Stimulated activated CD4-positive, alpha-beta T cell treated with anti-CD3 and anti-CD28 coated beads, Interleukin-4, amount 100 ng/mL, for 48 hours (primary cell): Measurements from ENCODE around the gene STK24.
"Not testable (repeated sequence)": the region's sequence is repeated elsewhere in the genome, so short reads cannot be mapped to it uniquely, and the experiment has no call there.

Experiments
- DNase-seq, 2 donors: peaks; one replicate each; pipeline ENCODE4 v3.0.0-alpha.2; 2020; ENCODE audit warnings: low read depth in 2 of 2

Gene STK24

GRCh38 chr13:98576963-98577835 lies at the start of gene STK24:
STK24 (minus strand) TSS chr13:98577107; CDS start chr13:98576786, 321 bp downstream.
- DNase-seq = peak; percentile 47 to 55

- no peak for DNase-seq
These were observed 49.5 kb upstream of the STK24 start for GRCh38 chr13:98626298-98626935.

GRCh38 chr13:98624589-98624988 lies 47.7 kb upstream of the STK24 start:
- not testable (repeated sequence) for DNase-seq

DNA sequence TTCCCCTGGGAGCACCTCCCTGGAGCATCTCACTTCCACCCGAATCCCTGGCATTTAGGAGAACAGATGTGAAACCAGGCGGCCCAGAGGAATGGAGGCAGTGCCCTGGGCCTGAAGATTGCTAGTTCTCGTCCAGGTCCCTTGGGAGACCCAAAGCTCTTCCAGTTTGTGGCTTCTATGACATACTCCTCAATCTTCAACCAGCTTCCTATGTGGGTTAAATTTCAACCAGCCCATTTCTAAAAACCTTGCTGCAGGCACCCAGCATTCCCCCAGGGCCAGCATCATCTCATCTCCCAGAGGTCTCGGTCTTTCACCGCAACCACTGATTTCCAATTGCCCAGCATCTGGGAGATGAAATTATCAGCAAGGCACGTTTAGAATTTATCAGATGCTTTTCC lies 46.0 kb upstream of the STK24 start:
- no peak for DNase-seq

GRCh38 chr13:98619556-98619955 lies 42.6 kb upstream of the STK24 start:
- no peak for DNase-seq

GRCh38 chr13:98615595-98615994 lies 38.7 kb upstream of the STK24 start:
- DNase-seq = not testable (repeated sequence)

GRCh38 chr13:98613591-98613990 lies 36.7 kb upstream of the STK24 start:
- DNase-seq = no peak

DNA sequence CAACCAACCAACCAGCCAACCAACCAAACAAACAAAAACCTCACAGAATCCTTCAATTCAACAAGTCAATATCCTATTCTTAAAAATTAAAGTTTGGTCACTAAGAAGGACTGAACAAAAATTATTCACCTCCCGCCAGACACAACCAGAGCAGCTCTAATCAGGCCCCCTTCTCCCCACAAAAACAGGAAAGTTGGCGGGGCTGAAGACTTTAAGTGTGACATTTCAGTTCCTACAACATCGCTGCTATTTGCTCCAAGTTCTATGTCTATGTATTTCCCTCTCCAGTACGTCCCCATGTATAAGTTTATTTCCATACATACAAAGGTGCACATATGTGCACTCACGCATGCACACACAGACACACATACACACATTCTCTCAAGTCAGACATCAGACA lies 32.8 kb upstream of the STK24 start:
- no peak for DNase-seq

GRCh38 chr13:98606296-98606695 lies 29.4 kb upstream of the STK24 start:
- no peak for DNase-seq

- DNase-seq = no peak
These were observed 22.8 kb upstream of the STK24 start for GRCh38 chr13:98599502-98600328.

DNA sequence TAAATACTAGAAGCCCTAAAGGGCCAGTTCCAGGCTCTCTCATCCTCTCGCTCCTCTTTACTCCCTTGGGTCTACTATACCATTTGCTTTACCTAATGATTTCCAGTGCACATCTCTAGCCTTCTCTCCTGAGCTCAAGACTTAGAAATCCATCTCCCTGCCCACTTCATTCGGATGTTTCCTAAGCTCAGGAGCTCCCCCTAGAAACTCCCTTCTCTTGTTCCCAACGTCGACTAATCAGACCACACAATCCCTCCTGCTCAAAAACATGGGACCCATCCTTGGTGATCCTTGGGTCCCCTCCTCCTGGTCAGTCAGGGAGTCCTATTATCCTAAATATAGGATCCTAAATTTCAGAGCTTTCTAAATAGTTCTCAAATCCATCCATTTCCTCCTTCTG lies 21.1 kb upstream of the STK24 start:
- DNase-seq = no peak

DNA sequence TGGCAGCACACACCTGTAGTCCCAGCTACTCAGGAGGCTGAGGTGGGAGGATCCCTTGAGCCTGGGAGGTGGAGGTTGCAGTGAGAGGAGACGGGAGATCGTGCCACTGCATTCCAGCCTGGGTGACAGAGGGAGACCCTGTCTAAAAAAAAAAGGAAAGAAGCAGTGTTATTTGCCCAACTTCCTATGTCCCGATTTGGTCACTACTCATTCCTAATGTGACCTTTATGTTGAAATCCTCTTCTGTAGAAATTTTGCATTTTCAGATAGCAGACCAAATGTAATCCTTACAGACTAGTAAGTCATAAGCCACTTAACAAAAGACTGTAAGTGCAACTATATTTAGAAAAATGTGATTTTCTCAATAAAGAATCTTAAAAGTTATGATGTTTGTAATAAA lies 18.2 kb upstream of the STK24 start:
- DNase-seq = no peak

DNA sequence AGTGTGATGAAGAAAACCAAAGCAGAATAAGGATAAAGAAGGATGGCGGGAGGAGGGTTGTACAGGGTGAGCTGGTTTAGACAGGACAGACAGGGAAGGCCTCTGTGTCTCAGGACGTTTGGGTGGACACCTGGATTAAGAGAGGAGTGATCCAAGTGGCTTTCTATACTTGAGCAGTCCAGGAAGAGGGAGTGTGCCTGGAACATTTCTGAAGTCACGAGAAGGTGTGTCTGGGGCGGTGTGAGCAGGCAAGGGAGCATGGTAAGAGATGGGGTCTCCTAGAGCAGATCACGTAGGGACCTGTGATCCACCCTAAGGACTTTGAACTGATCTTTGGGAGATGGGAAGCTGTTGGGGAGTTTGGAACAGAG lies 15.4 kb upstream of the STK24 start:
- no peak for DNase-seq

DNA sequence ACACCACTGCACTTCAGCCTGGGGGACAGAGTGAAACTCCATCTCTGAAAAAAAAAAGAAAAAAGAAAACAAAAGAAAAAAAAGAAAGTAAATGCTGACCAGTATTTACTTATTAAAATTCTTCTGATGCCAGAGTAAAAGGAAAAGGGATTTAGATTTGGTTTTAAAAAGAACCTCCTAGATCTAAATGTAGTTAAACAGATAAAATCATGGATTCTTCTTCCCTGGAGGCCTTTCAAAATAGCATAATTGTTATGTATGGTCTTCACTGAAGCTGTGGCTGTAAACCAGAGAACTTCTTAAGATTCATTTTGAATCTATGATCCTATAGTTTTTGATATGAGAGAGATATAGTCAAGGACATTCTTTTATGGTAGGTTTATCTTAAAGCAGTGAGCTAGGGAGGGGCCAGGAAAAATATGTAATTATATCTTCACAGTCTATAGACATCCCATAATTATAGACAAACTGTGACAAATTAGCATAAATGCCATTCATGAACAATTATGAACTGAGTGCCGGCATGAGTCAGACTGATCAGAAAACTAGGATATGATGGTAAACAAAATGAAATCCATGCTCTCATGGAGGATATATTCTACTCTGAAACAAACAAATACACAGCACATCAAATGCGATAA lies 14.9 kb upstream of the STK24 start:
- no peak for DNase-seq

DNA sequence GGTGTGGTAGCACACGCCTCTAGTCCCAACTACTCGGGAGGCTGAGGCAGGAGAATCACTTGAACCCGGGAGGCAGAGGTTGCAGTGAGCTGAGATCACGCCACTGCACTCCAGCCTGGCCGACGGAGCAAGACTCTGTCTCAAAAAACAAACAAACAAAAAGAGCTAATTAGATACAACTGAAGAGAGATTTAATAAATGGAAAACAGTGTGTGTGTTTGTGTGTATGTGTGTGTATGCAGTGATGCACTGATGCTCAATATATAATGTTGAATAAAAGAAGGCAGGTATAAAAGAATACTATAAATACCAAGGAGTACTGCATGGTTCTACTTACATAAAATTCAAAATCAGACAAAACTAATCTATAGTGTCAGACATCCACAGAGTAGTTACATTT lies 13.6 kb upstream of the STK24 start:
- DNase-seq = not testable (repeated sequence)

GRCh38 chr13:98589516-98589915 lies 12.6 kb upstream of the STK24 start:
- DNase-seq = not testable (repeated sequence)

DNA sequence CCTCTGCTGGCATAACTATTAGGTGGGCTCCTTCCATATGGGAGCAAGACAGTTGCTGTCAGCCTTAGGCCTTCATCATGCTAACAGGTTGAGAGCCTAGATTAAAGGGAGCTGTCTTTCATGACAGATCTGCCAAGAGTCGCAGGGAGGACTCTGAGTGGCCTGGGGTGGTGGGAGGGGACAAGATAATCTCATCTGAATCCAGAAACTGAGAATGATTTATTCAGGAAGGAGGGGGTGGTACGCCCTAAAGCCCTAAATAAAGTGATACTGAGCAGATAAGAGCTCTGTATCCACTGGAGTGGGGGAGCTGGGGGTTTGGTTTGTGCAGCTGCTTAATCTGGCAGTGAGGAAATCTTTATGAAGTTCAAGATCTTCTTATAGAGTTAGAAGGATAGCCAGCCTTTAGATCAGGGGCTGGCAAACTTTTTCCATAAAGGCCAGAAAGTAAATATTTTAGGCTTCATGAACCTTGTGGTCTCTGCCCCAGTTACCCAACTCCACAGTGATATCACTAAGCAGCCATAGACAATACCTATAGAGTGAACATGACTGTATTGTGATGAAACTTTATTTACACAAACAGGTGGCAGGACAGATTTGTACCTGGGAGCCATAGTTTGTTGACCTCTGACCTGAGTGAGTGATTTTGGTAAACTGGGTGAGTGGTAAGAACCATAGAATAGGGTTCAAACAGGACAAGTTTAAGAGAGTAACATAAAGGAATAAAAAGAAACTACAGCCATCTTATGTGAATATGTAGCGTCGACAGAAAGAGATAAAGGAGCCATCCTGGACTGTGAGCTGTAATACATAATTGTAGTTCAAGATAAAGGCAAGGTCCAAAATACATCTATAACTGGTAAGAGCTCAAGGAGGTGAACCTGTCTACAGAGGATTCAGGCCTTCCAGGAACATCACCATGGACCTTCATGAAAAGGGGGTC lies 9.8 kb upstream of the STK24 start:
- DNase-seq = no peak

GRCh38 chr13:98585946-98586345 lies 9.0 kb upstream of the STK24 start:
- DNase-seq = no peak

DNA sequence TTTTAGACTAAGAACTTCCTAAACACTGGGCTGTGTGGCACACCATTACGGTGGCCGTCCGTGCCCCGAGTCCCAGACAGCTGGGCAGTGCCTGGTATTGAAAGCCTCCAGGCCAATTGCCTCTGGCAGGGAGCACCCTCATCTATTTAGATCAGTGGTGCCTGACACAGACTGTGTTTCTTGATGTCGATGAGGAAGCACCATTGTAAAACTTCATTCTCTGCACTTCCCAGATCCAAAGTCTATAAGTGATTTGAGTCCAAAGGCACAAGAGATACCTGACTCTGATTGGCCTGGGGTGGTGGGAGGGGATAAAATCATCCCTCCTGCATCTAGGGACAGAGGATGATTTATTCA lies 8.5 kb upstream of the STK24 start:
- no peak for DNase-seq

- DNase-seq = no peak
These were observed 7.9 kb upstream of the STK24 start for GRCh38 chr13:98584668-98585397.
